ENCODE measurements around the gene CERS4. TPM values are rescaled to one million over a fixed set of nuclear protein-coding genes. Genes with fewer than 3 reads are reported as not detected.

CERS4 gene
- total and polyA plus RNA-seq, 10 of the 15 experiments (the other 5 are each of a cell fraction or from before 2014, with no cell fraction given): 0.34 to 62.1 (median 20.7) TPM

DNA sequence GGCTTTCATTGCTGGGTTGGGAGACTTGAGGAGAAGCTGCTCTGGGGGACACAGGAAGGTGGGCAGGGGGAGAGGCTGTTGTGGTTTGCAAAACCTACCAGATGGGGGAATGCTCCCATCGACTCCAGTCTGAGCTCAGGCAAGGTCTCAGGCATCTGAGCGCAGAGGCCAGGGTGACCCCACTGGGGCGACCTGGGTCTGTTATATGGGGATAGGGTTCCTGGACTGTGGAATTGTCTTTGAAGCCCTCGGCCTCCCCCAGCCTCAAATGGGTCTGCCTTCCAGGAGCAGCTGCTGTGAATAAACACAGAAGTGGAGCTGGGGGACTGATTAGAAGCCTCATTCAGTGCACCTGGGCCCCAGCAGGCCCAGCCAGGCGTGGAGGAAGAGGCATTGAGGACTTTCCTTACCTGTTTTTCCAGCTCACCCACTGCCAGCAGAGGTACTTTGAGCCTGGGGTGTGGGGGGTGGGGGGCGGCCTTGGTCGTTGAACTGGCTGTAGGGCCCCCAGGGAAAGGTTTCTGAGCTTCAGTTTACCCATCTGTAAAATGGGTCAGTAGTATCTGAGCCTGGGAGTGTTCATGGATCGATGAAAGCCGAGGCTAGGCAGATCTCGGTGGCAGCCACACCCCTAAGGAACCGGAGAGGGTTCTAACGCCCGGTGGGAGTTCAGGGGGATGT lies 1.4 kb downstream of the CERS4 start:
- peak overlapping the region; percentile 88 for H3K9ac ChIP-seq (ENCODE audit: control insufficient read depth, insufficient read depth, low read length)
- 5% methylated on average over 13 of the region's 13 CpGs for WGBS (ENCODE audit: insufficient coverage, insufficient replicate concordance, low lambda C conversion rate, missing lambda C conversion rate)

DNA sequence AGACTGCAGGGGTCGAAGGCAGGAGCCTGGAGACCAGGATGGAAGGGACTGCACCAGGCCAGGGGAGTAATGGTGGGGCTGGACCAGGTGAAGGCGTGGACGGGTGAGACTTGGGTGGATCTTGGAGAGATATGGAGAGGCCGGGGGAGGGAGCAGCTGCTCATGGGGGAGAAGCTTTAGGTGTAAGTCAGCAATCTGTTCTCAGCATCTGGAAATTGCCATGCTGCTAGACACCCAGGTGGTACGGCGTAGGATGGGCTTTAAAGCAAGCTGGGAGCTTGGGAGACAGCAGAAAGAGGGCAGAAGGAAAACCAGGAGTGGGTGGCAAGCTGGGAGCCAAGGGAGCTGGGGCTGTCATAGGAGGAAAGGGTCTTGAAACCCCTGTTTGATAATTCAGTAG lies 3.0 kb downstream of the CERS4 start:
- Histone ChIP-seq H4K20me1 (ENCODE audit: control insufficient read depth, insufficient read depth) (no peaks in the 10 kb centered on the region), H3K27ac (ENCODE audit: control insufficient read depth, insufficient read depth) (peak overlapping the region; percentile 53; the same call in 1 of the 2 replicates), H2AFZ (ENCODE audit: control insufficient read depth, low read depth, low read length) (no peak overlapping the region), H3K79me2 (ENCODE audit: control insufficient read depth, insufficient read depth, low read length) (peaks cover 56% of the 10 kb centered on the region), H3K27me3 (replicated peaks in 1 of 2; ENCODE audit: control insufficient read depth in 2 of 2, insufficient read depth in 2 of 2, low read length in 1 of 2) (no peaks in the 10 kb centered on the region), H3K4me2 (ENCODE audit: control insufficient read depth, insufficient read depth) (peak overlapping the region; percentile 58), H3K36me3 (ENCODE audit: control insufficient read depth in 2 of 2, insufficient read depth in 2 of 2, low read length in 1 of 2) (peaks cover 0 to 3% of the 10 kb centered on the region in 2 experiments; a peak in 2 of 4 replicates), H3K9me3 (replicated peaks; ENCODE audit: control insufficient read depth, insufficient read depth, low read length) (no peaks in the 10 kb centered on the region), H3K4me3 (peak overlapping the region; percentile 83; the same call in 1 of the 2 replicates), H3K9ac (ENCODE audit: control insufficient read depth, insufficient read depth, low read length) (no peak overlapping the region), H3K4me1 (ENCODE audit: control insufficient read depth, insufficient read depth, low read length) (peaks cover 27% of the 10 kb centered on the region)
- intact Hi-C loops (cut with micrococcal nuclease; ENCODE audit: unreplicated experiment) (loop anchor here (5.0 kb wide), 1 partner anchor 55 kb away; no protein-coding TSS in a partner anchor), in situ Hi-C loops (cut with MboI) (no loop called here)
- CTCF ChIA-PET: interaction anchor here (0.9 to 6.8 kb wide), 3 partner anchors 17 to 53 kb away, joined by 3 to 52 read pairs (median 10); no protein-coding TSS in a partner anchor
- SMC1A ChIA-PET (ENCODE audit: uncharacterized antibody, unreplicated experiment): interaction anchor here (0.6 to 4.8 kb wide), 6 partner anchors 17 to 54 kb away, joined by 3 to 83 read pairs (median 4); no protein-coding TSS in a partner anchor
- TF ChIP-seq SMAD1 (IDR thresholded peaks at IDR 0.05; ENCODE audit: low read depth, partially characterized antibody) (no peak), PML (IDR thresholded peaks at IDR 0.05; ENCODE audit: low read length) (no peak), RUNX3 (IDR thresholded peaks at IDR 0.05; ENCODE audit: low read length) (no peak), MTA2 (IDR thresholded peaks at IDR 0.05; ENCODE audit: low read depth) (no peak)
- WGBS (ENCODE audit: insufficient coverage, insufficient replicate concordance, low lambda C conversion rate, missing lambda C conversion rate): 98% methylated on average over 6 of the region's 6 CpGs
- DNase-seq (ENCODE audit: low read depth, low spot score) (no peak), FAIRE-seq (no peak), ATAC-seq (no peak)
- no TSS peak for BruUV-seq (replicated peaks)
- POLR2A ChIA-PET: interaction anchor here (0.6 to 6.7 kb wide), 4 partner anchors 11 to 52 kb away, joined by 4 to 111 read pairs (median 6); no protein-coding TSS in a partner anchor
- RAD21 ChIA-PET (ENCODE audit: unreplicated experiment): interaction anchor here (0.6 to 6.8 kb wide), 6 partner anchors 17 to 54 kb away, joined by 3 to 100 read pairs (median 5); no protein-coding TSS in a partner anchor

More for the DNA sequence above, 1.4 kb downstream of the CERS4 start:
- Histone ChIP-seq H4K20me1 (ENCODE audit: control insufficient read depth, insufficient read depth) (no peaks in the 10 kb centered on the region), H3K79me2 (ENCODE audit: control insufficient read depth, insufficient read depth, low read length) (peaks cover 48% of the 10 kb centered on the region), H3K27ac (ENCODE audit: control insufficient read depth, insufficient read depth) (peak overlapping the region; percentile 95), H3K4me2 (ENCODE audit: control insufficient read depth, insufficient read depth) (peak overlapping the region; percentile 95), H3K4me1 (ENCODE audit: control insufficient read depth, insufficient read depth, low read length) (peaks cover 25% of the 10 kb centered on the region), H3K9me3 (replicated peaks; ENCODE audit: control insufficient read depth, insufficient read depth, low read length) (no peaks in the 10 kb centered on the region), H3K4me3 (peak overlapping the region; percentile 83), H2AFZ (ENCODE audit: control insufficient read depth, low read depth, low read length) (no peak overlapping the region), H3K36me3 (ENCODE audit: control insufficient read depth in 2 of 2, insufficient read depth in 2 of 2, low read length in 1 of 2) (peaks cover 0 to 2% of the 10 kb centered on the region in 2 experiments; a peak in 2 of 4 replicates), H3K27me3 (replicated peaks in 1 of 2; ENCODE audit: control insufficient read depth in 2 of 2, insufficient read depth in 2 of 2, low read length in 1 of 2) (no peaks in the 10 kb centered on the region)
- ChIA-PET CTCF (interaction anchor here (0.6 to 6.8 kb wide), 9 partner anchors 9 to 282 kb away, joined by 3 to 52 read pairs (median 4); partner anchors contain the start of gene NDUFA7), SMC1A (ENCODE audit: uncharacterized antibody, unreplicated experiment) (interaction anchor here (1.0 to 4.8 kb wide), 9 partner anchors 16 to 267 kb away, joined by 3 to 83 read pairs (median 5); partner anchors contain the start of gene TIMM44), RAD21 (ENCODE audit: unreplicated experiment) (interaction anchor here (0.7 to 6.8 kb wide), 6 partner anchors 15 to 56 kb away, joined by 3 to 100 read pairs (median 6); no protein-coding TSS in a partner anchor), POLR2A (interaction anchor here (0.6 to 6.7 kb wide), 8 partner anchors 14 to 46 kb away, joined by 3 to 111 read pairs (median 4); no protein-coding TSS in a partner anchor)
- intact Hi-C loops (cut with micrococcal nuclease; ENCODE audit: unreplicated experiment): loop anchor here (5.0 kb wide), 1 partner anchor 53 kb away; no protein-coding TSS in a partner anchor
- BruUV-seq (replicated peaks): TSS peak; percentile 74
- ATAC-seq (no peak), FAIRE-seq (no peak), DNase-seq (ENCODE audit: low read depth, low spot score) (no peak)
- TF ChIP-seq STAT3 (IDR thresholded peaks at IDR 0.05; ENCODE audit: low read depth, low read length) (no peak), ZNF217 (IDR thresholded peaks at IDR 0.05) (0 out of 2 replicates have a peak, but pooled peaks have one; percentile 17), ZNF622 (IDR thresholded peaks at IDR 0.05) (no peak), PAX5 (IDR thresholded peaks at IDR 0.05; ENCODE audit: borderline replicate concordance, low read depth, low read length) (peak; percentile 78), POLR2A (IDR thresholded peaks at IDR 0.05; ENCODE audit: low read depth, low read length) (no peak), ZZZ3 (IDR thresholded peaks at IDR 0.05; ENCODE audit: control insufficient read depth, insufficient read length, low read depth) (no peak), HDGF (IDR thresholded peaks at IDR 0.05) (no peak), RUNX3 (IDR thresholded peaks at IDR 0.05; ENCODE audit: low read length) (peak; percentile 35; the same call in 1 of the 2 replicates)
- in situ Hi-C loops (cut with MboI): no loop called here
